HG03064 (cell line): ENCODE results near the gene EGR1.
A peak's percentile ranks its signal among the peaks of the same experiment; 100 is the strongest.
"Not testable (repeated sequence)": the region's sequence is repeated elsewhere in the genome, so short reads cannot be mapped to it uniquely, and the experiment has no call there.

ENCODE experiments used
- ATAC-seq: cut with Tn5 transposase; IDR thresholded peaks from one replicate; pipeline ENCODE4 v1.9.1; 2021; ENCODE audit warnings: low read depth; ENCODE audit not compliant: unreplicated experiment

The EGR1 gene

GRCh38 chr5:138468966-138469539 is 3.8 kb downstream of the EGR1 start:
- no peak for ATAC-seq

DNA sequence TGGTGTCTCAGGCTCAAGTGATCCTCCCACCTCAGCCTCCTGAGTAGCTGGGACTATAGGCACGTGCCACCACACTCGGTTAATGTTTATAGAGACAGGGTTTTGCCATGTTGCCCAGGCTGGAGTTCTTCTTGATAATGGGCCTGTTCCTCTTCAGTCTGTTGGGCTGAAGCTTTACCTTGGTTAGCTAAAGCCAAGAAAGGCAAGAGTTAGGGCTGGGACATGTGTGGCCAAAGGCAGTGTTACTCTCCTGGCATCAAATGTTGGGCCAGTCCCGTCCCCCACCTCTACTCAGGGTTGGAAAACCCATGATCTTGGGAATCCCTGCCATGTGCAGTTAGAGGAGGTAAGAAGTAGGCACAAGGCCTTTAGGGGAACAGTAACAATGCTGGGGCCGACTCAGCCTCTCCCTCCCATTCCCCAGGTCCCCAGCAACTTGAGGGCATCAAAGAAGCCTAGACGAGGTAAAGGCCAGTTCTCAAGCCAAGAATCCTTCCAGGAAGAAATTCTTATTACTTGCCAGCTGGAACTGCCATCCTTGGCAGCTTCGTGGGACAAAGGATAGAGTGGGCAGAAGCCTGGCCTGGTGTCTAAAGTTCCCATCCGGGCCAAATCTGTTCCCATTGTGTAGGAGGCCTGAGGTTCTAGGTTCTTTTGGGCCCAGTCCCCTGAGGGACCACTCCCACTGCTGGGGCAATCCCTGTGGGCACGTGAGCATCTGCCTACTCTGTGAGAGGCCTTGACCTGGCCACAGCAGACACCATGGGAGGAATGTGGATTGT is 4.5 kb downstream of the EGR1 start:
- ATAC-seq = no peak

- ATAC-seq = no peak
These were observed 5.2 kb downstream of the EGR1 start for GRCh38 chr5:138470322-138471051.

DNA sequence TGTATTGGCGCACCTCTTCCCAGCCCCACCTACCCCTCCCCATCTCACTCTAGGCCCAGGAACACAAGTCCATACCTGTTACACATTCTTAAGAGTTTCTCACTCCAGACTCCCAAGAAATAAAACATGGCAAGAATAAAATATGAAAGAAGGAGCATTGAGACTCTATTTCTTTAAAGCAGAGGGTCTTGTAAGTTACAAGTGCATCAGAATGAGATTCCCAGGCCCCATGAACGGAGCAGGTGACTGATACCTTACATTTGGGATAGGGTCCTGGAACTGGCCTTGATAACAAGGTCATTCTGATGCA is 5.7 kb downstream of the EGR1 start:
- ATAC-seq = no peak

DNA sequence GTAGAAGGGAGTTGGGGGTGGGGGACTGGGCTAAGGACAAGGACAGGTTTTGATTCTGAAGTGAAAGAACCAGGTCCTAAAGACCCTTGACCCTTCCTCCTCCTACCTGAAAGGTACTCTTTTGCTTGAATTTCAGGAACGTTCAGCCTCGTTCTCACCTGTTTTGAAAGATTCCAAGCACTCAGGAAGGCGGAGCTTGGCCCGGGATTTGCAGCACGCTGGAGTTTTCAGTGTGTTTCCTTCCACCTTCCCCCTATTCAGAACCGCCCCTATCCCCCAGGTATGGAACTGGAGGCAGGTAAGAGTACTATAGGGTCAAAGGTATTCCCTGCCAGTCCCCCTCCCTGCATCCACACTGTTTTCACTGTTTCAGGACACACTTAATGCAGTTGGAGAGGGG is 7.1 kb downstream of the EGR1 start:
- ATAC-seq = no peak

DNA sequence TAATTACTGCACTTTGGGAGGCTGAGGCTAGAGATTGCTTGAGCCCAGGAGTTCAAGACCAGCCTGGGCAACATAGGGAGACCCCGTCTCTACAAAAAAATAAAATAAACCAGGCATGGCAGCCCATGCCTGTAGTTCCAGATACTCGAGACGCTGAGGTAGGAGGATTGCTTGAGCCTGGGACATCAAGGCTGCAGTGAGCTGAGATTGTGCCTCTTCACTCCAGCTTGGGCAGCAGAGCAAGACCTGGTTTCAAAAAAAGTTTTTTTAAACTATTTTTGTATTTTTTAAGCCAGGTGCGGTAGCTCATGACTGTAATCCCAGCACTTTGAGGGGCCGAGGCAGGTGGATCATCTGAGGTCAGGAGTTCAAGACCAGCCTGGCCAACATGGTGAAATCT is 7.9 kb downstream of the EGR1 start:
- ATAC-seq = not testable (repeated sequence)

- ATAC-seq = no peak
These were observed 11.6 kb downstream of the EGR1 start for GRCh38 chr5:138476918-138477317.

GRCh38 chr5:138482638-138483037 is 17.4 kb downstream of the EGR1 start:
- ATAC-seq = no peak

DNA sequence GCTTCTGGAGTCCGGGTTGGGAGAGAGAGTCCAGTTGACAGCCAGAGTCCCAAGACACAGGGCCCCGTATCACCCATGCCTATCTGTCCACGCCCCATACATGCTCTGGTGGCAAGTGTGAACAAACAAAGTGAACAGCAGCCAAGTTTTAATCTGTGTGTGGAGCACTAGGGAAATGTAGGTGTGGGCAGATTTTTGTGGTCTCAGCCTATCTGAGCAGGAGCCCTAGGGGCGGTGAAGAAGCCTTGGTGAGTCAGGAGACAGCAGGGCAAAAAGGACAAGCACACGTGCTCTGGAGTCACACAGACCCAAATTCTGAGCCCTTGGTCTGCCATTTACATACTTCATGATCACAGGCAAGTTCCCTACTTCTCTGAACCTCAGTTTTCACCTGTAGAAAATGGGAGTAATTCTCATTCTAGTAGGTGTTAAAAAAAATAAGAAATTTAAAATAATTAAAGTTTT is 23.2 kb downstream of the EGR1 start:
- ATAC-seq = no peak

DNA sequence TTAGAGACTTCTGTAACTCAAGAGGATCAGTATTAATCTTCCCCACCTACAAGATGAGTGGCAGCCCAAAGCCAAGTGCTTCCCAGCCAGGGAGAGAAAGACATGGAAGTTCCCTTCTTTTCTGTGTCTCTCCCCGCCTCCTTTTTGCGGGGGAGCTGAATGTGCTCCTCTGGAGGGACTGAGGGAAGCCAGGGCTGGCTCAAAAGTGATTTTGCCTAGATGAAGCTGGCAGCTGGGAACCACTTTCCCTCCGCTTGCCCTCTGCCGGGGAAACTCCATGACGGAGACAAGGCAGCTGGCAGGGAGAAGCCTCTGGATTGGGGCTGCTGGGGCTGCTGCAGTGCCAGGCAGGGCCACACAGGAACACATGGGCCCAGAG is 24.4 kb downstream of the EGR1 start:
- ATAC-seq = no peak

DNA sequence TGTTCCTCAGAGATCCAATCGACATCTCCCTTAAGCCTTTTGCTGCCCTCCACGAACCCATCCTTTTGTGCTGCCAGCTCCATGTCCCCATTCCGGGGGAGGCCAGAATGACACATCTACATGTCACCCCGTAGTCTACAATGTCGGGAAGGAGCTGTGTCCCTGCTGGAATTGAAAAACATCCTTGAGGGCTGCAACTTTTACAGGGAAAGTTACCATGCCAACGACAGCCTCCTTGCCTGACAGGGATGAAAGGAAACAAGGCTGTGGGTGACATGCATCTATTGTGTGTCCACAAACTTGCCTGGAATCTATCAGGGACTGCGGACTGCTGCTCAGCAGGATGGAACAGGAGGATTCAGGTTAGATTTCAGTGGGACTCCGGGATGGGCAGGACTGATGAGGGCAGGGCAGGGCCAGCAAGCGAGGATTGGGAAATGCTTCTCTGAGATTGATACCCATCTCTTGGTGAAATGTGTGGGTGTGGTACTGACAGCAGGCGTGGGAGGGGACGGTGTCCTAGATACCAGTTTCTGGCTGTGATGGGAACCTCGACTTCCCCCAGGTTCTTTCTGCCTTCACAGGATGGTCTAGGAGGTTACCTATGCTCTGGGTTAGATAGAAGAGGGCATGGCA is 25.5 kb downstream of the EGR1 start:
- no peak for ATAC-seq

DNA sequence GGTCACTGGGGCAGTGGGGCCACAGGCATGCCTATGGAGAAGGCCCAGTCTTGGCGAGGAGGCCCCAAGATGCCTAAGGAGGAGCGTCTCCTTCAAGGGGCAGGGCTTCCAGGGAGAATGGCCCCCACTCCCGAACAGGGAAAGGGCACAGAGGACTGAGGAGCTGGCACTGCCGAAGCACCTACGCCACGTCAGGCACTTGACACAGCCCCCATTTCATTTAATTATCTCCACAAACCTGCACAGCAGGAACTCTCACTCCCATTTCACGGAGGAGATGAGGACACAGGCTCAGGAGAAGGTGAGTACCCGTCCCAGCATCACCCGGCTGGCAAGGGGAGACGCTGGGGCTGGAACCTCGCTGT is 26.0 kb downstream of the EGR1 start:
- no peak for ATAC-seq

DNA sequence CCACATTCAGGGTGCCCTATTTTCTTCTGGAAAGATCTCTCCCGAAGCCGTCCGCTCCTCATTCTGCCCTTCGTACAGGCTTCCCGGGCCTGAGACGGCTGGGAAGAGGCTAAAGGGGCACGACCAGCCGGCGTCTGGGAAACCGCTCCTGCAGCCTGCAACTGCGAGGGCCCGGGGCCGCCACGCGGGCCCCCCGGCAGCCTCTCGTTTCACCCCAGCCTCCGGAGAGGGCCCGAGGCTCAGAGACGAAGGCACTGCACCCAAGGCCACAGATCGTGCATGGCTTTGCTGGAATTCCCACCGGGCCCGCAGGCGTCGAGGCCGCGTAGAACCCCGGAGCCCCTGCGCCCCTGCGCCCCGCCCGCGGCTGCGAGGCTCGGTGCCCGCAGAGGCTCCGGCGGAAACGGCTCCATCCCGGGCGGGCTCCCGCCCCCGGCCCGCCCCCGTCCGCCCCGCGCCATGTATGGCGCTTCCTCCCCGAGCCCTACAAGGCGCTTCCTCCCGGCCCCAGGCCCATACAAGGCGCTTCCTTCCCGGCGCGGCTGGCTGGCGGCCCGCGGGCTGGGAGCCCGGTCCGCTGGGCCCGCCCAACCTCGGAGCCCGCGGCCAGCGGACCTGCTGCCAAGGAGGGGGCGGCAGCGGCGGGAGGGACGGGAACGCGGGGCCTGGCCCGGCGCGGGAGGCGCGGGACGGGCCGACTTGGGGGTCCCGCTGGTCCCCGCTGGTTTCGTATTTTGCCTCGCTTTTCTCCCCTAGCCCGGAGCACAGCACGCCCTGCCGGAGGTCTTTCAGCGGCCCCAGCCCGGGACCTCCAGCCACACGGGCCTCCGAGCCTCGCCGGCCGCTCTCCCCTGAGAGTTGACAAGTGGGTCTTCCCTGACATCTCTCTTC is 26.6 kb downstream of the EGR1 start:
- peak; percentile 98 for ATAC-seq

- ATAC-seq = no peak
These were observed 27.3 kb downstream of the EGR1 start for GRCh38 chr5:138492560-138493045.

DNA sequence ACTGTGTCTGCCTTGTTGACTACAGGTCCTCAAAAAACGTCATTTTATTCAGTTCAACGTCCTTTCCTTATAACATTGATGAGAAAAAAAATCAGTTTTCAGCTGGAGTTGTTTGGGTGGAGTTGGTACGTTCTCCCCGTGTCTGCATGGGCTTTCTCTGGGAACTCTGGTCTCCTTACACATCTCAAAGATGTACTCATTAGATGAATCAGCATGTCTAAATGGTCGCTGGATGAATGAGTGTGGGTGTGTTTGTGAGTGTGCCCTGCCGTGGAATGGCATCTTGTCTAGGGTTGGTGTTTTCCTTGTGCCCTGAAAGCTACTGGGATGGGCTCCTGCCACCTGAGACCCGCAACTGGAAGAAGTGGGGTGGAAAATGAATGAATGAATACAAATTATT is 30.1 kb downstream of the EGR1 start:
- ATAC-seq = no peak

DNA sequence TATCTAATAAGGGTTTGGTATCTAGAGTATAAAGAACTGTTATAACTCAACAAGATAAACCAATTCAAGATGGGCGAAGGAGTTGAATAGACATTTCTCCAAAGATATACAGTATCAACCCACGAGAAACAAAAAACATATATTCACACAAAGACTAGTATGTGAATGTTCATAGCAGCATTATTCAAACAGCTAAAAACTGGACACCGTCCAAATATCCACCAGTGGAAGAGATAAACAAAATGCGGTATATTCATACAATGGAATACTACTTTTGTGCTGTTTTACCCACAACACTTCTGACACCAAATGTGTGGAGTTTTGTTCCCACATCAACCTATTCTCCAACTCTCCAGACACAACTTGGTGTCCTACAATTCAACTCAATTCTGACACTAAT is 33.1 kb downstream of the EGR1 start:
- ATAC-seq = no peak

- ATAC-seq = no peak
These were observed 36.8 kb downstream of the EGR1 start for GRCh38 chr5:138502121-138502520.

DNA sequence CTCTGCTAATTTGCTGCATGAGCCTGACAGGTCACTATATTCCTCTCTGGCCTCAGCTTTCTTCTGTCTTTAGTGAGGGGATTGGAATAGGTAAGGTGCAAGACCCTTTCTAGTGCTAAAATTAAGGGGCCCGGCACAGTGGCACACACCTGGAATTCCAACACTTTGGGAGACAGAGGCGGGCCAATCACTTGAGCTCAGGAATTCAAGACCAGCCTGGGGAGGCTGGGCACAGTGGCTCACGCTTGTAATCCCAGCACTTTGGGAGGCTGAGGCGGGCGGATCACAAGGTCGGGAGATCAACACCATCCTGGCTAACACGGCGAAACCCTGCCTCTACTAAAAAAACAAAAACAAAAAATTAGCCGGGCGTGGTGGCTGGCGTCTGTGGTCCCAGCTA is 37.2 kb downstream of the EGR1 start:
- ATAC-seq = no peak

- no peak for ATAC-seq
These were observed 38.4 kb downstream of the EGR1 start for GRCh38 chr5:138503487-138504270.

- no peak for ATAC-seq
These were observed 39.5 kb downstream of the EGR1 start for GRCh38 chr5:138504799-138505198.
